A172 (cell line): ENCODE data around the gene SPPL3. TPM values are rescaled to one million over a fixed set of nuclear protein-coding genes. Genes with fewer than 3 reads are reported as not detected.
A peak's percentile ranks its signal among the peaks of the same experiment; 100 is the strongest.

Experiments used
- DNase-seq: peaks from one replicate; pipeline ENCODE4 v3.0.0-alpha.2; 2015; ENCODE audit warnings: low spot score
- total RNA-seq: library from RNA; depleted of rRNA; stranded (reverse); fragments of >200 nt; shearing (Covaris generic); gene quantifications from 2 replicates; pipeline ENCODE4 v1.2.3, GENCODE V29; 2014; rRNA removed

SPPL3 gene
- total RNA-seq, 1 experiment from 2014 or later = 4.3 TPM

GRCh38 chr12:120725659-120726509 lies 178.3 kb downstream of the SPPL3 start, which contains the start of gene ACADS:
TSS of gene ACADS (plus strand) at chr12:120725826. CDS start at chr12:120725886, 60 bp downstream.
- DNase-seq = no peak

- no peak for DNase-seq
These were observed 179.0 kb downstream of the SPPL3 start for GRCh38 chr12:120725151-120725658.

- DNase-seq = no peak
These were observed 179.4 kb downstream of the SPPL3 start for GRCh38 chr12:120724720-120725119.

GRCh38 chr12:120722784-120723183 lies 181.4 kb downstream of the SPPL3 start:
- no peak for DNase-seq

- DNase-seq = no peak
These were observed 182.3 kb downstream of the SPPL3 start for GRCh38 chr12:120721866-120722265.

- no peak for DNase-seq
These were observed 183.0 kb downstream of the SPPL3 start for GRCh38 chr12:120720987-120721801.

- DNase-seq = peak; percentile 26
These were observed 183.7 kb downstream of the SPPL3 start for GRCh38 chr12:120720234-120720986.

GRCh38 chr12:120719496-120720233 lies 184.5 kb downstream of the SPPL3 start:
- DNase-seq = no peak

- no peak for DNase-seq
These were observed 185.1 kb downstream of the SPPL3 start for GRCh38 chr12:120719072-120719471.

GRCh38 chr12:120718055-120718454 lies 186.1 kb downstream of the SPPL3 start:
- DNase-seq = no peak

- peak; percentile 77 for DNase-seq
These were observed 190.2 kb downstream of the SPPL3 start for GRCh38 chr12:120713861-120714482.

GRCh38 chr12:120712610-120713009 lies 191.5 kb downstream of the SPPL3 start:
- no peak for DNase-seq

Other genes with a start within 250 kb of the SPPL3 start
- 105 and 120 TPM in 2 replicates for gene MLEC, start 217.2 kb downstream of the SPPL3 start, total RNA-seq
- 15.5 and 18.1 TPM in 2 replicates for gene UNC119B, start 193.9 kb downstream of the SPPL3 start, total RNA-seq
- gene ACADS, start 178.5 kb downstream of the SPPL3 start, total RNA-seq = 1.8 TPM in 1 of 2 replicates, not detected in the other
- not detected in 2 replicates for gene HNF1A, start 74.2 kb upstream of the SPPL3 start, total RNA-seq
- 15.3 and 17.5 TPM in 2 replicates for gene C12orf43, start 112.1 kb upstream of the SPPL3 start, total RNA-seq
- 1.3 and 2.3 TPM in 2 replicates for gene OASL, start 134.9 kb upstream of the SPPL3 start, total RNA-seq
- 1.9 and 3.8 TPM in 2 replicates for gene P2RX7, start 228.5 kb upstream of the SPPL3 start, total RNA-seq